Adipose tissue (tissue), 3 donors: ENCODE data around the gene EVA1A. TPM values are rescaled to one million over a fixed set of nuclear protein-coding genes. Genes with fewer than 3 reads are reported as not detected.

Experiments
- H3K27ac ChIP-seq: one replicate; pipeline ENCODE4 v1.5.1; 2013; ENCODE audit warnings: low read depth, low read length
- WGBS, 3 donors: extraction: QIAGEN DNeasy Blood & Tissue Kit; methylation state at CpG; one replicate each; pipeline ENCODE4 v1.1.7; 2013; 5-methylcytosine and 5-hydroxymethylcytosine counted together
- polyA plus RNA-seq, 3 donors: library from polyadenylated mRNA; stranded (reverse); fragments of 200-250 nt; gene quantifications; one replicate each; pipeline ENCODE4 v1.2.3, GENCODE V29; 2013
- donor health status: healthy with polysubstance abuse.
- donor health status: Bipolar disorder and iron deficiency.
- donor health status: healthy.

Gene EVA1A
- polyA plus RNA-seq, 3 donors, result 0.79 to 37.3 (median 2.4) TPM

DNA sequence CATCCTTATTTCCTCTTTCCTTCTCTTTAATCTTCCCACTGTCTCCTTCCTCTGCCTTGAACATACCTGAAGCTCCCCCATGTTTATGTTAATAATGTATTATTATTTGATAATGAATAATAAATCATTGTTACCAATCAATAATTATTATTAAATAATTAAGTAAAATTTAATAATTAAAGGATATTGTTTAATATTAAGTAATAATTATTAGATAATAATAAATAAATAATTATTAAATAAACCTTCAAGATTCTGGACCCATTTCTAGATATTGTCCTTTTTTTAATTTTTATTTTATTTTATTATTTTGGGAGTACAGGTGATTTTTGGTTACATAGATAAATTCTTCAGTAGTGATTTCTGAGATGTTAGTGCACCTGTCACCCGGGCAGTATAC lies 7.4 kb upstream of the EVA1A start:
- H3K27ac ChIP-seq, result no peak overlapping the region
- WGBS, 3 donors, result 95 to 100% (median 96%) methylated on average over 1 of the region's 1 CpG

DNA sequence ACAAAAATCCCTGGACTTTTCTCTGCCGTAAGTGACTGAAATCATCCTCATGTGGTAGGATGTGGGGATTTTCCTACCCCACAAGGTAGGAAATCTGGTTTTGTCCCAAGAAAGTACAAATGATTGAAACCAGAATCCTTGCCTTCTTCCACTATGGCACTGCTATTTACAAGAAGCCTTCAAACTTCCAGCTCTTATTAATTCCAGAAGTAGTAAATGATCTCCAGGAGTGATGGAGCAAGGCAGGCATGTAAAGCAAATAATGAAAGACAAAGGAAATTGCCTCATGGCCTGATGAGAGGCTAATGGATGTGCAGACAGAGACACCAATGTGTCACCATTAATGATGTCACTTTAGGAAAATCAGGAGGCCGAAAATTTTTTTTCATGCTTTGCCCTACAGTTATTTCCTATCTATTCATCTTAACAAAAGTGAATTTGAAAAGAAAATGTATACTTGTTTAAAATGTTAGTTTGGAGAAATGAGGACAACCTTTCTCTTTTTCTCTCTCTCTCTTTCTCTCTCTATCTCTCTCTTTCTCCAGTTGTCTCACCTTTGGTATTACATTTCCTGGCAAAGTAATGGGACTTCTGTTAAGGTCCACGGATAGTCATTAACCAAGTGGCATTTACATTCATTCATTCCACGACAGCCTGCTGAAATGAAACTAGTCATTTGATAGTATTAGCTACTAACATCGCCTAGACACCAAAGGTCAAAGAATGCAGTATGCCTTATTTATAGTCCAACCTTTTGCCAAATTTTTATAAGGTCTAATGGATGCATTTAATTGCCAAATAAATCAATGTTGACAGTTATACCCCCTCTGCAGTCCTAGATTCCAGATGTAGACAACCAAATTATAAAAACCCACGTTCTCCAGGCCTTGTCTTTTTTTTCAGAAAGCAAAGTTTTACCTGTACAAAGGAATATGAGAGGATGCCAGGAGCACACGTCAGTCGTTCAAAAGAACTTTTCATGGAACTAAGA lies 5.0 kb upstream of the EVA1A start:
- no peak overlapping the region for H3K27ac ChIP-seq
- 77 to 84% (median 83%) methylated on average over 8 of the region's 8 CpGs for WGBS, 3 donors

DNA sequence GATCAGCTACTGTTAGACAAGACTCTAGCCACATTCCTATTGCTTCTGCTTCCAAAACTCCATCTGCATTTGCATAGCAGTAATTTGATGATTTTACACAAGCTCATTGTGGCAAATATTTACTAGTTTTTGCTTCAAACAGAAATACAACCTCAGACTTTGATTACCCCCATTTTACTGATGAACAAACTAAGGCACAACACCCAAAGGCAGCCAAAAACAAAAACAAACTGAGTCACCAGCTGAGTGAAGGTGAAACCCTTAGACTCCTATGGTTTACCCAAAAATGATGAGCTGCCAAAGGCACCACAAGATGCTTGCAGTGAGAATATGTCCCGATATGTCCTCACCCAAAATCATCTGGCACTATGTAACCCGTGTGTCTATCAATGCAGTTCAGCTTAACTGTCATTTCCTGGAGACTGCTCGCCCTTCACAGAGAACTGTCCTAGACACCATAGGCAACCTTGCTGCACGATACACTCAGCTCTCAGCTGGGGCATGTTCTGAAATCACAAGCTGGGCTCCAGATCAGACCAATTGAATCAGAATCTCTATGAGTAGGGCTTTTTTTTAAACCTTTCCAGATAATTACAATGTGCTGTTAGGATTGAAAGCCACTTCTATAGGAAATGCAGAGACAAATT lies 4.1 kb upstream of the EVA1A start:
- WGBS, 3 donors, result 76 to 88% (median 77%) methylated on average over 4 of the region's 4 CpGs
- H3K27ac ChIP-seq, result no peak overlapping the region

DNA sequence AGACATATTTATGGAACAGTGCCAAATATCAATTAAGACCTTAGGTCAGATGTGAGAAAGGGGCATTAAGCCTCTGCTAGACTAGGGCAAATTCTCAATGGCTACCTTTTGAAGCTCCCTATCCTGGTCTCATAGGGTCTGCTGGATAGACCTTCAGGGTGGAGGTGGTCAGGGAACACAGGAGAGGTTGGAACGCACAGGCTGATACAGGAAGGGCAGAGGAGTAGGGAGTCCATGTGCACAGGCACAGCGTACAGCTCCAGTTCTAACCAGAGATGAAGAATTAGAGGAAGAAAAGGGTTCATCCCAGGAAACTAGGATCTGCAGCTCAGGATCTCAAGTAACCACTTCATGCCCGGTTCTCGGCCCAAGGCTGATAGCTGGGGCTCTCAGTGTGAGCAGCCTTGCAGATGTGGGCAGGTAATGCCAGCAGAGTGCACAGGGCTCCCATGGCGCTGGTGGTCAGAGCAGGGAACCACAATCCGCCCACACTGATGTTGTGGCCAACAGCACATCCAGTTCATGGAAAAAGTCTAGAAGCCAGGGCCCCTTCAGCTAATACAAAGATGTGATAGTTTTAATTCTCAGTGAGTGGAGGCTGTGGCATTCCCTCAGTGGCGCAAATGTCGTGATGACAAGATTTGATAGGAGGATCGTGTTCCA lies 3.4 kb upstream of the EVA1A start:
- no peak overlapping the region for H3K27ac ChIP-seq
- WGBS, 3 donors, result 92 to 94% (median 92%) methylated on average over 9 of the region's 9 CpGs

DNA sequence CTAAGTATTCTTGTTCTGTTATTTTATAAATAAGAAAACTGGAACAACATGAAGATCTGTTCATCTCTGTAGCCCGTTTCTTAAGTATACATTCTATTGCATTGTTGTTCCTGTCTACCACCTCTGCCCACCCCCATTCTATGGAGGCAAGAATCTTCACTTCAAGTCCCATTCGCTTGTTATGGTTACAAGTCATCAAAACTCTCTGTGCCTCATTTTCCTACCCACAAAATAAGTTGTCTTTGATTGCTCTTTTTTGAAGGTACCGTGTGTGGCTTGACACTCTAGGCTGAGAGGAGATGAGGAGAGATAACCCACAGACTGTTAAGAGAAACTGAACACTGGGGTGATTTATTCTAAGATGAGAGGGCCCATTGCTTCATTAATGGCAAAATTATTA lies 2.9 kb upstream of the EVA1A start:
- 87 to 94% (median 90%) methylated on average over 3 of the region's 3 CpGs for WGBS, 3 donors
- H3K27ac ChIP-seq, result no peak overlapping the region

DNA sequence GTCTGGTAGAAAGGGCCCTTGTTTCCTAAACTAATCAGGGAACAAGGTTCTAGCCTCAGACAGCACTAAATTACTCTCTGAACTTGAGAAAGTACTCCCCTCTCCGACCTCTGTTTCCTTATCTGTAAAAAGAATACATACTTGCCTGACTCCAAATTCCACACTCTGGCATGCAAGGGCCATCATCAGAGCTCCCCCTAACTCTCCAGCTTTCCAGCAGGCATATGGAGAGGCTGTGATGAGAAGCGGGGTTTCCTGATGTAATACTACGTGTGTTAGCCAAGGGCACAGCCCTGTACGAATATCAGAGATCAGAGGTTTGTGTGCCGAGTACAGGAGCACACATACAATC lies 1.8 kb upstream of the EVA1A start:
- 69 to 88% (median 77%) methylated on average over 5 of the region's 5 CpGs for WGBS, 3 donors
- H3K27ac ChIP-seq, result no peak overlapping the region

DNA sequence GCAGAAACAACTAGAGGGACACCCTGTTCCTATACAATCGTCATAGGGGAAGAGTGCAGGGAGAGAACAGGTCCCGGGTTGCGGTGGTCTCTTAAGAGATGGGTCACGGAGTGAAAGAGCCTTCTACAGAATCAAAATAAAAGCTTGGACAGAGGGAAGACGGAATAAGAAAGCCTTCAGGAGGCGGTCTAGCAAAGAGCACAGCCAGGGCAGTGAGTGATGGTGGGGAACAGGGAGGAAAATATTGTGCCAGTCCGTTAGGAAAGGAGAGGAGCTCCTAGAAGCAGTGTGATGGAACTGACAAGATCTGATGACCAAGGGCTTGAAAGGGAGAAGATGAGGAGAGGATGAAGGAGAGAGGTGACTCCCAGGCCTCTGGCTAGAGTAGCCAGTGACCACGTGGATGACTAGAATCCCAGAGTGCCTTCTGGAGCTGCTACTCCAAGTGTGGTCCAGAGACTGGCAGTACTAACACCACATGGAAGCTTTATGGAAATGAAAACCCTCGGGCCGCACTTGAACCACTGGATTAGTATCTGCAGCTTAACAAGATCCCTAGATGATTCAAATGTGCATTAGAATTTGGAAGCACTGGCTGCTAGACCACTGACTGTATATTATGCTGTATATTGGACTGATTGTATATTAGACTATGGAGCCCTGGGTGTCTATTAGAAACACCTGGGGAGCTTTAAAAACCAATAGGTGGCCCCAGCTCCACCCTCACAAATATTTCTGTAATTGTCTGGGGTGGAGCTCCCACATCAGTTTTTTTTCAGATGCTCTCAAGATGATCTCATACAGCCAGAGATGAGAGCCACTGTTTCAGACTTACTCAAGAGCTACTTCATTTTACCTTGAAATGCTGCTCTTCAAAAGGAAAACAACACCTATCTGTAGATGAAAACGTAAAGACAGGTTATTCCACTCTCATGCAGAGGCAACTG lies 1.1 kb upstream of the EVA1A start:
- 72 to 79% (median 77%) methylated on average over 11 of the region's 11 CpGs for WGBS, 3 donors
- no peak overlapping the region for H3K27ac ChIP-seq

DNA sequence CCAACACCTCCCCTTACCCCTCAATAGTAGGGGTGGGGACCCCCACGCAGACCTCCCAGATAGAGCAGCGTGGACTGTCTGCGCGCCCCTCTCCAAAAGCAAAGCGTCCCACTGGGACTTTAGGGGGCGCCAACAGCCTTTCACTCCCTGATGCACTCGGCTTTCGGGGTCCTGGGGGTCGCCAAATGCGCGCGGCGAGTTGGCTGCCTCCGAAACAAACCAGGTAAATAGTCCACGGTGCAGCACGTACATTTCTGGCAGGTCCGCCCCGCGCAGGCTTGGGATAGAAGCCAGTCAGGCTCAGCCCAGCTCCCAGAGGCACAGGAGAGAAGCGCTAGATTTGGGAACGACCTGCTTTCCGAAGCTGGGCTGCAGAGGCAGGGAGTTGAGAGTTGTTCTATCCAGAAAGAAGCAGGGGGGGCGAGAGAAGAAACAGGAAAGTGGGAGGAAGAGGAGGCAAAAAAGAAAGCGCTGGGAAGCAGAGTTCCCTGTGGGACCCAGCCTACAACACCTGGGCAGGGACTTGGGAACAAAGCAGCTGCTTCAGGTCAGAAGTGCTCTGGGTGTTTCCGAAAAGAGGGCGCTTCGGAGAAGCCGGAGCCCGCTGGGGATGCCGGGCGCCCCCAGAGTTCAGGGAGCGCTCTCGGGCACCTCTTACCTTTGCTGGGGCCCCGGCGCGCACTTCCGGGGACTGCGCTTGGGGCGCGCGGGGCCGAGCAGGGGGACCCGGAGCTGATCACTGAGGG lies 544 bp downstream of the EVA1A start:
- no peak overlapping the region for H3K27ac ChIP-seq
- WGBS, 3 donors, result 1% methylated on average over 39 to 43 of the region's 43 CpGs

DNA sequence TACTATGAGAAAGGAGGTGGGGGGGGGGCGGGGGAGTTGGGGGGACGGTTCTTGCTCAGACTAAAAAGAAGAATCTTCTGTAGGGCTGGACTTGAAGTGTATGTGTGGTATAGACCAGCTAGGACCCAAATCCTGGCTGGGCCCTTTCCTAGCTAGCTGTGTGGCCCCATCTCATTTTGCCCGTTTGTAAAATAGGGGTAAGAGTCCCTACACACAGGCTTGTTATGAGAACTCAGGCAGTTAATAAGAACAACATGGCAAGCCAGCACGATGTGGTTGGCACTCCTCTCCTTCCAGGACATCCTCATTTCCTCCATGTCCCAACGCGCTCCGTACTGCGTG lies 1.1 kb downstream of the EVA1A start:
- 8 to 26% (median 18%) methylated on average over 7 to 8 of the region's 8 CpGs for WGBS, 3 donors
- no peak overlapping the region for H3K27ac ChIP-seq

DNA sequence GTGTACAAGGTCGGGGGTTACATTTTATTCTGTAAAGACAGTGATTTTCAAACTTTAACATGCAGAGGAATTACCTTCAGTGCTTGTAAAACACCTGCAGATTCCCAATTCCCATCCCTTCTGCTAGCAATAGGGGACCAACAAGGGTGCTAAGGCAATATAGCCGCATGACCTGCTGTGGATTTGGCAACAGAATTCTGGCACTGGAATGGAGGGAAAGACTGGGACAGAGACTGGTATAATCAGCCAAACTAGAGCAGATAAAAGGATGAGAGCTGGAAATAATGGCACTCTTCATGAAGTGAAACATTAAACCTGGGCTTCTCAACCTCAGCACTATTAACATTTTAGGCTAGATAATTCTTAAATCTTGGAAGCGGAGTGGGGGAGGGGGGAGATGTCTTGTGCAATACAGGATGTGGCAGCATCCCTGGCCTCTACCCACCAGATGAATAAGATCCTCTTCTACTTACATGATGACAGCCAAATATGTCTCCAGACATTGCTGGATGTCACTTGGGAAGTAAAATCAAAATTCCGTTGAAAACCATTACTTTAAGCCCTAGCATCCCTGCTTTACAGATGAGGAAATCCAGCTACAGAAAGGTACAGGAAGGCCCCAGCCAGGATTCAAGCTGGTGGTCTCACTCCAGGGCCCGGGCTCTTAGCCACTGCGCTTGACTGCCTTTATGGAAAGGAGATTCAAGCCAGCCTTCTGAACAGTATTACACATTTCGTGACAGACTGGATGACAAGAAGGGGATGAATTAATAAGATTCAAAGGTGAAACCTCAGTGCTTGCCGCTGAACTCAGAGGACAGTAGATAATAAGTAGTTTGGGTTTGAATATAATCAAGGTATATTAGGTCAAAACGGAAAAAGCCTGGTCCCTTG lies 1.7 kb downstream of the EVA1A start:
- no peak overlapping the region for H3K27ac ChIP-seq
- 65 to 82% (median 81%) methylated on average over 9 of the region's 9 CpGs for WGBS, 3 donors

DNA sequence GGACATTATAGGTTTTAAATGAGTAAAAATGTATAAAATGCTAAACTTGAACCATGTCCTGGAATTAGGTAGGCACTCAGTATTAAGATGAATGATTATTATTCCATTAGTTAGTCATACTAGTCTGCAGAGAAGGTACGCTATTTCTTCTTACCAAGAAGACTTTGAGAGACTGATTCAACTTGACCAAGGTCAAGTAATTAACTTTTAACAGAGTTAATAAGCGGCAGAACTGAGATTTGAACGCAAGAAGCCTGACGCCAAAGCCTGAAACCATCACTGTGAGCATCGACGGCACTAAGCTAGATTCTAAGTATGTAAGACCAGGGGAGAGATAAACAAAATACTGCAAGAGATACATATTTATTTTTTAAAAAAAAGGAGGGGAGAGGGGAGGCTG lies 2.6 kb downstream of the EVA1A start:
- WGBS, 3 donors, result 83 to 98% (median 94%) methylated on average over 6 of the region's 6 CpGs
- no peak overlapping the region for H3K27ac ChIP-seq

DNA sequence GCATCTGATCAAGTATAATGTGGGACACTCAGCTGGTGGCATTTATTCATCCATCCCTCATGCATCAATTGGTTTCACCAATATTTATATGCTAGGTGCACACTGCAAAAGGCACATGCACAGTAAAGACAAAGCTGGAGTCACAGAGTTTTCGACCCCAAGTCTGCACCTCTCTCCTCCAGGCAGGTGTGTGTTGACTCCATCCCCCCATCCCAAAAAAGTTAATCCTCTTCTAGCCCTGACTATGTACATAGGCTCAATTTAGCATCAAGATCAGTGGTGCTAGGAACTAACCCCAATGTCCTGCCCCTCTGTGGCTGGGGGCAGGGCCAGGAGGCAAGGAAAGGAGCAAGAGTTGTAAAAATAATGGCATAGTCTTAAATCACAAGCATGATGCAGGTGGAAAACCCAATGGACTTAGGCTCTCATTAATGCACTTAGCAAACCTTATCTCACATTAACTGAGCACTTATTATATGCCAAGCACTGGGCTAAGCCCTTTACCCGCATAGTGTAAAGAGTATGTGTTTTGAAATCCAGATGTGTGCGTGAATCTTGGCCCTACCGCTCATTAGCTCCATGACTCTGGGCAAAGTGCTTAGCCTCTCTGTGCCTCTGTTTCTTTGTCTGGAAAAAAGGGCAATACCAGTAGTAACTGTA lies 3.1 kb downstream of the EVA1A start:
- no peak overlapping the region for H3K27ac ChIP-seq
- WGBS, 3 donors, result 96 to 97% (median 97%) methylated on average over 4 of the region's 4 CpGs

DNA sequence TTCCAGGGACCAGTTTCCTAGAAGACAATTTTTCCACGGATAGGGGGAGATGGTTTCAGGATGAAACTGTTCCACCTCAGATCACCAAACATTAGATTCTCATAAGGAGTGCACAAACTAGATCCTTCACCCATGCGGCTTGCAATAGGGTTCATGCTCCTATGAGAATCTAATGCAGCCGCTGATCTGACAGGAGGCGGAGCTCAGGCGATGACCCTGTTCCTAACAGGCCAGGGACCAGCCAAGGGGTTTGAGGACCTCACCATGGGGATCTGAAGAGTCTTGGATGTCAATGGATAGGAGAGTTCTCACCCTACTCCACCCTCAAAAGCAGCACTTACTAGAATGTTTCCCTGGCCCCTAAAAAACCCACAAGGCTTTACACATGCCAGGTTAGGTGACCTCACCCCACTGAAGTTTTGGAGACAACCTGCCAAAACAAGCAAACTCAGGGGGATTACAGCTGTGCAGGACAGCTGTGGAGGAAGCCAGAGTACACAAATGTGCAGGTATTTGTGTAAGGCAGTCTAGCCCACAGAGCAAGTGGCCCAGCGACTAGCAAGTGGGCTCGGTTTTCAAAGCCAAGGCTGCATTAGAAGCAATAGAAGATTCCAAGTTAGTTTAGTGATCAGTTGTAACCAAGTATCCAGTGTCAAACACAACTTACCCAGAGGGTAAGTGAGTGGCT lies 3.9 kb downstream of the EVA1A start:
- WGBS, 3 donors, result 90 to 93% (median 92%) methylated on average over 7 of the region's 7 CpGs
- H3K27ac ChIP-seq, result no peak overlapping the region

DNA sequence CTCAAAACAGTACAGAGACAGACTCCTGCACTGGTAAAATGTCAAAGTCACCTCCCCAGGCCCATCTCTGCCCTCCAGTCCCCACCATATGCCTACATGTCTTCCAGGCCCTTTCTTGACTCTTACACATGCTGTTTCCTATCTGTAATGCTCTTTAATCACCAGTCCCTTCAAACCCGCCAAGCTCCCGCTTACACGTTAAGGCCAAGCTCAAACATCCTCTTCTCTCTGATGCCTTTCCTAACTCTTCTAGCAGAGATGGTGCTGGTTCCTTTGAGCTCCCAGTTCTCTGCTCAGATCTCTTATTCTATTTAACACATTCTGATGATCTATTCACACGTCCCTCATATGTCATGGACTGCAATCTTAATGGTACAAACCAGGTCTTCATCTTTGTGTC lies 5.0 kb downstream of the EVA1A start:
- H3K27ac ChIP-seq, result no peak overlapping the region
- 82 to 90% (median 87%) methylated on average over 4 of the region's 4 CpGs for WGBS, 3 donors

DNA sequence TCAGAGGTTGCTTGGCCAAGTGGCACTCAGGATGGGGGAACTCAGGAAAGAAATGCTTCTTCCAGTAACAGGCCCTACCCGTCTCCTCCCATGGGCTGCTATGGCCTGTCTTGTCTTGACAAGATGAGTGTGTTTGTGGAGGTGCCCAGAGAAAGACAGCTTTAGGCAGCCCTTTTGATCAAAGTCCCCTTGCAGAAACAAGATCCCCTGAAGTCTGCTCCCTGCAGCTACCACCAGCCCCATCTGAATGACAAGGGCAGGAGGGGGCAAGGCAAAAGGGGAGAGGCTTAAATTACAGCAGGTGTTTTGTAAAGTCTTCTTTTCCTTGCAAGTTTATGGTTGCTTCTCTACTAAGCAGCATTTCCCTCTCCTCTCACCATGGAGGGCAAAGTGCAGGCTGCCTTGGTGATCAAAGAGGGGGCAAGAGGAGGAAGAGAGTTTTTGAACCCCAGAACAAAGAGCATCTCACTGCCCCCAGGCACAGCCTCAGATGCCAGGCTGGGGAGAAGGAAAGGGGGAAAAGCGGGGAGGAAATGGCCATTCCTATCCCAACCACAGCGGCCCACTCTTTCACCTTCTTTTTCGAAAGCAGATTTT lies 6.7 kb downstream of the EVA1A start:
- WGBS, 3 donors, result 87 to 96% (median 92%) methylated on average over 4 of the region's 4 CpGs
- no peak overlapping the region for H3K27ac ChIP-seq
